ENCODE data around the gene REXO4.
"Not testable (repeated sequence)": the region's sequence is repeated elsewhere in the genome, so short reads cannot be mapped to it uniquely, and the experiment has no call there.

The REXO4 gene

GRCh38 chr9:133417541-133418461 is at the start of gene REXO4:
REXO4 (minus strand) TSS chr9:133418010; CDS start chr9:133417844, 166 bp downstream.
- DNase-seq (ENCODE audit: low read depth in 3 of 3), result peak; percentile 75 to 86 (median 81)

GRCh38 chr9:133467101-133467500 is 49.3 kb upstream of the REXO4 start:
- DNase-seq (ENCODE audit: low read depth in 3 of 3), result no peak

GRCh38 chr9:133465984-133466383 is 48.2 kb upstream of the REXO4 start:
- no peak for DNase-seq (ENCODE audit: low read depth in 3 of 3)

GRCh38 chr9:133464638-133465037 is 46.8 kb upstream of the REXO4 start:
- DNase-seq (ENCODE audit: low read depth in 3 of 3), result no peak

GRCh38 chr9:133463864-133464615 is 46.2 kb upstream of the REXO4 start:
- DNase-seq (ENCODE audit: low read depth in 3 of 3), result no peak

GRCh38 chr9:133463234-133463863 is 45.5 kb upstream of the REXO4 start:
- no peak for DNase-seq (ENCODE audit: low read depth in 3 of 3)

GRCh38 chr9:133461975-133462374 is 44.2 kb upstream of the REXO4 start:
- DNase-seq (ENCODE audit: low read depth in 3 of 3), result no peak

GRCh38 chr9:133460405-133461175 is 42.8 kb upstream of the REXO4 start:
- no peak for DNase-seq (ENCODE audit: low read depth in 3 of 3)

- peak; percentile 80 to 96 (median 85) for DNase-seq (ENCODE audit: low read depth in 3 of 3)
Measured at GRCh38 chr9:133459476-133460404, 41.9 kb upstream of the REXO4 start, which contains the start of gene CACFD1. CACFD1 (plus strand) TSS chr9:133459978; CDS start chr9:133460067, 89 bp downstream.

- no peak for DNase-seq (ENCODE audit: low read depth in 3 of 3)
Measured at GRCh38 chr9:133458643-133459312, 41.0 kb upstream of the REXO4 start.

GRCh38 chr9:133457748-133458147 is 39.9 kb upstream of the REXO4 start:
- DNase-seq (ENCODE audit: low read depth in 3 of 3), result no peak

- DNase-seq (ENCODE audit: low read depth in 3 of 3), result no peak
Measured at GRCh38 chr9:133457233-133457632, 39.4 kb upstream of the REXO4 start.

GRCh38 chr9:133456409-133456808 is 38.6 kb upstream of the REXO4 start:
- no peak for DNase-seq (ENCODE audit: low read depth in 3 of 3)

- DNase-seq (ENCODE audit: low read depth in 3 of 3), result no peak
Measured at GRCh38 chr9:133455936-133456335, 38.1 kb upstream of the REXO4 start.

GRCh38 chr9:133454943-133455673 is 37.3 kb upstream of the REXO4 start:
- DNase-seq (ENCODE audit: low read depth in 3 of 3), result no peak

GRCh38 chr9:133454325-133454724 is 36.5 kb upstream of the REXO4 start:
- no peak for DNase-seq (ENCODE audit: low read depth in 3 of 3)

GRCh38 chr9:133453651-133454050 is 35.8 kb upstream of the REXO4 start:
- DNase-seq (ENCODE audit: low read depth in 3 of 3), result no peak

- DNase-seq (ENCODE audit: low read depth in 3 of 3), result no peak
Measured at GRCh38 chr9:133452562-133452961, 34.8 kb upstream of the REXO4 start.

GRCh38 chr9:133451865-133452264 is 34.1 kb upstream of the REXO4 start:
- not testable (repeated sequence) for DNase-seq (ENCODE audit: low read depth in 3 of 3)

Data from stimulated activated CD4-positive, alpha-beta T cell treated with anti-CD3 and anti-CD28 coated beads, TNF-alpha, amount 100 ng/mL, for 48 hours (primary cell).